H9 (cell line): ENCODE measurements around the gene TTC39C. TPM values are rescaled to one million over a fixed set of nuclear protein-coding genes. Genes with fewer than 3 reads are reported as not detected.

ENCODE experiments used
- DNase-seq: peaks from one replicate; pipeline ENCODE4 v3.0.0-alpha.2; 2017
- H2AFZ ChIP-seq: one replicate; pipeline ENCODE4 v1.6.1; 2013; ENCODE audit warnings: mild to moderate bottlenecking, low read length, control low read depth, moderate library complexity
- H2AK5ac ChIP-seq: 2 replicates; pipeline ENCODE4 v1.6.1; 2013; ENCODE audit warnings: low read length, control low read depth, mixed read lengths; ENCODE audit not compliant: insufficient read length
- H2BK120ac ChIP-seq: one replicate; pipeline ENCODE4 v1.6.1; 2013; ENCODE audit warnings: low read depth, mild to moderate bottlenecking, low read length, control low read depth, inconsistent platforms; ENCODE audit not compliant: poor library complexity, severe bottlenecking
- H2BK12ac ChIP-seq: 2 replicates; pipeline ENCODE4 v1.6.1; 2013; ENCODE audit warnings: low read length, control low read depth, mixed read lengths, low read depth; ENCODE audit not compliant: insufficient read length
- H2BK15ac ChIP-seq: 2 replicates; pipeline ENCODE4 v1.6.1; 2013; ENCODE audit warnings: low read depth, low read length, control low read depth
- H2BK20ac ChIP-seq: one replicate; pipeline ENCODE4 v1.6.1; 2013; ENCODE audit warnings: low read depth, mild to moderate bottlenecking, low read length, control low read depth, inconsistent platforms; ENCODE audit not compliant: poor library complexity, severe bottlenecking
- H2BK5ac ChIP-seq: 2 replicates; pipeline ENCODE4 v1.6.1; 2013; ENCODE audit warnings: low read length, control low read depth, mixed read lengths; ENCODE audit not compliant: insufficient read length
- H3K14ac ChIP-seq: 2 replicates; pipeline ENCODE4 v1.6.1; 2013; ENCODE audit warnings: low read length, control low read depth; ENCODE audit not compliant: insufficient read depth
- H3K18ac ChIP-seq: 2 replicates; pipeline ENCODE4 v1.6.1; 2013; ENCODE audit warnings: low read depth, mild to moderate bottlenecking, mixed read lengths, low read length, control low read depth; ENCODE audit not compliant: insufficient read length
- H3K23ac ChIP-seq: 2 replicates; pipeline ENCODE4 v1.6.1; 2013; ENCODE audit warnings: low read length, control low read depth, mixed read lengths, low read depth; ENCODE audit not compliant: insufficient read length
- H3K23me2 ChIP-seq: 2 replicates; pipeline ENCODE4 v1.6.1; 2013; ENCODE audit warnings: low read depth, mild to moderate bottlenecking, mixed read lengths, low read length, control low read depth; ENCODE audit not compliant: insufficient read length, poor library complexity, severe bottlenecking
- H3K27ac ChIP-seq: 2 replicates; pipeline ENCODE4 v1.5.1; 2013; ENCODE audit warnings: low read length, control low read depth, mixed read lengths, low read depth; ENCODE audit not compliant: insufficient read length
- H3K27me3 ChIP-seq: 2 replicates; pipeline ENCODE4 v1.6.1; 2013; ENCODE audit warnings: low read length, control low read depth, inconsistent platforms; ENCODE audit not compliant: insufficient read depth
- H3K4ac ChIP-seq: 2 replicates; pipeline ENCODE4 v1.6.1; 2013; ENCODE audit warnings: low read depth, mild to moderate bottlenecking, control low read depth, inconsistent platforms, low read length, moderate library complexity
- H3K4me1 ChIP-seq: 2 replicates; pipeline ENCODE4 v1.6.1; 2013; ENCODE audit warnings: low read length, control low read depth, inconsistent platforms; ENCODE audit not compliant: insufficient read depth
- H3K4me2 ChIP-seq: 2 replicates; pipeline ENCODE4 v1.6.1; 2013; ENCODE audit warnings: low read length, control low read depth, mixed read lengths; ENCODE audit not compliant: insufficient read length, insufficient read depth
- H3K56ac ChIP-seq: 2 replicates; pipeline ENCODE4 v1.6.1; 2013; ENCODE audit warnings: low read depth, mild to moderate bottlenecking, mixed read lengths, low read length, control low read depth; ENCODE audit not compliant: insufficient read length
- H3K79me1 ChIP-seq: 2 replicates; pipeline ENCODE4 v1.6.1; 2013; ENCODE audit warnings: low read depth, mild to moderate bottlenecking, moderate library complexity, low read length, control low read depth, inconsistent platforms; ENCODE audit not compliant: insufficient read depth, poor library complexity, severe bottlenecking
- H3K79me2 ChIP-seq: 2 replicates; pipeline ENCODE4 v1.6.1; 2013; ENCODE audit warnings: low read length, control low read depth, inconsistent platforms; ENCODE audit not compliant: insufficient read depth
- H3K9ac ChIP-seq: 2 replicates; pipeline ENCODE4 v1.6.1; 2013; ENCODE audit warnings: low read length, control low read depth, mixed read lengths; ENCODE audit not compliant: insufficient read length; ENCODE audit errors: extremely low read depth
- H3K9me3 ChIP-seq: one replicate; pipeline ENCODE4 v1.6.1; 2013; ENCODE audit warnings: low read depth, low read length, inconsistent platforms; ENCODE audit not compliant: control insufficient read depth
- H3T11ph ChIP-seq: one replicate; pipeline ENCODE4 v1.6.1; 2013; ENCODE audit warnings: mild to moderate bottlenecking, low read length, control low read depth, inconsistent platforms
- H4K20me1 ChIP-seq: one replicate; pipeline ENCODE4 v1.6.1; 2013; ENCODE audit not compliant: control insufficient read depth, insufficient read length, insufficient read depth
- H4K5ac ChIP-seq: 2 replicates; pipeline ENCODE4 v1.6.1; 2013; ENCODE audit warnings: low read depth, mild to moderate bottlenecking, mixed read lengths, low read length, control low read depth; ENCODE audit not compliant: insufficient read length
- H4K8ac ChIP-seq: replicated peaks from 2 replicates; pipeline ENCODE4 v1.6.1; 2013; ENCODE audit warnings: low read length, control low read depth, mixed read lengths, low read depth; ENCODE audit not compliant: insufficient read length
- H4K91ac ChIP-seq: 2 replicates; pipeline ENCODE4 v1.6.1; 2013; ENCODE audit warnings: low read depth, mild to moderate bottlenecking, moderate library complexity, mixed read lengths, low read length, control low read depth; ENCODE audit not compliant: insufficient read length
- H3K27ac Mint-ChIP-seq, 3 experiments: 2 replicates in 2 of 3; 3 replicates in 1 of 3; pipeline ENCODE4 v1.8.0; 2020 to 2021; ENCODE audit warnings: mixed read lengths in 3 of 3, mild to moderate bottlenecking in 1 of 3, moderate library complexity in 1 of 3
- H3K27me3 Mint-ChIP-seq: 2 replicates; pipeline ENCODE4 v1.8.0; 2021; ENCODE audit warnings: low read depth, mild to moderate bottlenecking, moderate library complexity, mixed read lengths
- H3K36me3 Mint-ChIP-seq, 3 experiments: 2 replicates in 2 of 3; 3 replicates in 1 of 3; pipeline ENCODE4 v1.8.0; 2020 to 2021; ENCODE audit warnings: low read depth in 3 of 3, mixed read lengths in 3 of 3; ENCODE audit not compliant: insufficient read depth in 1 of 3
- H3K4me1 Mint-ChIP-seq, 2 experiments: 2 replicates each; pipeline ENCODE4 v1.8.0; 2020; ENCODE audit warnings: mixed read lengths in 2 of 2
- H3K4me3 Mint-ChIP-seq, 2 experiments: 2 replicates in 1 of 2; 3 replicates in 1 of 2; pipeline ENCODE4 v1.8.0; 2020 to 2021; ENCODE audit warnings: mild to moderate bottlenecking in 2 of 2, mixed read lengths in 2 of 2, moderate library complexity in 1 of 2
- H3K9me3 Mint-ChIP-seq, 2 experiments: 2 replicates in 1 of 2; 3 replicates in 1 of 2; pipeline ENCODE4 v1.8.0; 2020; ENCODE audit warnings: mild to moderate bottlenecking in 2 of 2, mixed read lengths in 2 of 2, moderate library complexity in 1 of 2
- WGBS: extraction: QIAGEN DNeasy Blood & Tissue Kit; methylation state at CpG from one replicate; pipeline ENCODE4 v1.1.7; 2013; ENCODE audit warnings: missing lambda C conversion rate, low lambda C conversion rate, mixed read lengths; ENCODE audit not compliant: insufficient read length; ENCODE audit errors: extremely low coverage; 5-methylcytosine and 5-hydroxymethylcytosine counted together
- total RNA-seq: library from RNA; stranded (reverse); gene quantifications from 2 replicates; pipeline ENCODE4 v1.2.1, GENCODE V29; 2021
- TF ChIP-seq, protein P1 (sequence below): fragments of 200-600 bp; sonication (generic); conservative IDR thresholded peaks from 3 replicates; pipeline ENCODE4 v1.8.0; 2021; ENCODE audit warnings: antibody characterized with exemption, mild to moderate bottlenecking

The TTC39C gene
- total RNA-seq, 1 experiment from 2014 or later = 18.0 TPM

DNA sequence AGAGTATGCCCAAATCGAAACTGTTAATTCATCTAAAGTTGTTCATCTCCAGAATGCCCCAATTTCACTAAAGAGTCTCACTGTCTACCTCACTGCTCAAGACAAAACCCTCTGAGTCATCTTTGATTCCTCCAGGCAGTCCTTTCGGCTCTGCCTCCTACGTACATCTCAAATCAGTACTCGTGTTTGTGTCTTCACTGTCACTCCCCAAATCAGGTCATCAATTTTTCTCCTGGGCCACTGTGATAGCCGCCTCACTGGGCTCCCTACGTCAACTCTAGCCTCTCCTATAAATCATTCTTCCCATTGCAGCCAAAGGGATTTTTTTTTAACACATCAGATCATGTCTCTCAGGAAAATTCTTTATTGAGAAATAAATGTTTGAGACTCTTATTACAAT lies 42.1 kb upstream of the TTC39C start:
- H4K91ac ChIP-seq = no peak overlapping the region
- H3K27ac ChIP-seq = no peak overlapping the region
- H3K23me2 ChIP-seq = no peaks in the 10 kb centered on the region
- no peak overlapping the region for H3K23ac ChIP-seq
- no peak overlapping the region for H3T11ph ChIP-seq
- H2BK20ac ChIP-seq = no peak overlapping the region
- H3K9me3 ChIP-seq = no peaks in the 10 kb centered on the region
- no peaks in the 10 kb centered on the region for H3K79me2 ChIP-seq
- H2BK12ac ChIP-seq = no peak overlapping the region
- no peaks in the 10 kb centered on the region for H3K27me3 ChIP-seq
- H3K18ac ChIP-seq = no peak overlapping the region
- no peaks in the 10 kb centered on the region for H3K27me3 Mint-ChIP-seq
- H2BK5ac ChIP-seq = no peak overlapping the region
- H4K5ac ChIP-seq = no peak overlapping the region
- H3K79me1 ChIP-seq = no peaks in the 10 kb centered on the region
- TF ChIP-seq, protein P1, sequence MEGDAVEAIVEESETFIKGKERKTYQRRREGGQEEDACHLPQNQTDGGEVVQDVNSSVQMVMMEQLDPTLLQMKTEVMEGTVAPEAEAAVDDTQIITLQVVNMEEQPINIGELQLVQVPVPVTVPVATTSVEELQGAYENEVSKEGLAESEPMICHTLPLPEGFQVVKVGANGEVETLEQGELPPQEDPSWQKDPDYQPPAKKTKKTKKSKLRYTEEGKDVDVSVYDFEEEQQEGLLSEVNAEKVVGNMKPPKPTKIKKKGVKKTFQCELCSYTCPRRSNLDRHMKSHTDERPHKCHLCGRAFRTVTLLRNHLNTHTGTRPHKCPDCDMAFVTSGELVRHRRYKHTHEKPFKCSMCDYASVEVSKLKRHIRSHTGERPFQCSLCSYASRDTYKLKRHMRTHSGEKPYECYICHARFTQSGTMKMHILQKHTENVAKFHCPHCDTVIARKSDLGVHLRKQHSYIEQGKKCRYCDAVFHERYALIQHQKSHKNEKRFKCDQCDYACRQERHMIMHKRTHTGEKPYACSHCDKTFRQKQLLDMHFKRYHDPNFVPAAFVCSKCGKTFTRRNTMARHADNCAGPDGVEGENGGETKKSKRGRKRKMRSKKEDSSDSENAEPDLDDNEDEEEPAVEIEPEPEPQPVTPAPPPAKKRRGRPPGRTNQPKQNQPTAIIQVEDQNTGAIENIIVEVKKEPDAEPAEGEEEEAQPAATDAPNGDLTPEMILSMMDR = no peak
- H3K36me3 Mint-ChIP-seq = peaks cover 0 to 1% (median 0%) of the 10 kb centered on the region in 3 experiments; a peak in 1 of 7 replicates
- H2AK5ac ChIP-seq = no peak overlapping the region
- H3K4me1 Mint-ChIP-seq = peaks cover 10 to 11% of the 10 kb centered on the region in 2 experiments
- no peak overlapping the region for H3K27ac Mint-ChIP-seq
- H2AFZ ChIP-seq = no peak overlapping the region
- no peak overlapping the region for H3K4ac ChIP-seq
- DNase-seq = no peak
- no peak overlapping the region for H3K56ac ChIP-seq
- no peak overlapping the region for H3K14ac ChIP-seq
- no peak overlapping the region for H3K9ac ChIP-seq
- H3K4me2 ChIP-seq = no peak overlapping the region
- no peak overlapping the region for H2BK15ac ChIP-seq
- H3K9me3 Mint-ChIP-seq = no peaks in the 10 kb centered on the region
- no peak overlapping the region for H4K8ac ChIP-seq
- no CpG with 5 or more reads among the region's 6 CpGs for WGBS
- H2BK120ac ChIP-seq = no peak overlapping the region
- no peak overlapping the region for H3K4me3 Mint-ChIP-seq
- peaks cover 2% of the 10 kb centered on the region; the same call in 1 of the 2 replicates for H3K4me1 ChIP-seq
- no peaks in the 10 kb centered on the region for H4K20me1 ChIP-seq
